ENCODE data around the gene BTG3.

GRCh38 chr21:17616831-17617230 is 4.1 kb upstream of the BTG3 start:
- TF ChIP-seq, protein P1, sequence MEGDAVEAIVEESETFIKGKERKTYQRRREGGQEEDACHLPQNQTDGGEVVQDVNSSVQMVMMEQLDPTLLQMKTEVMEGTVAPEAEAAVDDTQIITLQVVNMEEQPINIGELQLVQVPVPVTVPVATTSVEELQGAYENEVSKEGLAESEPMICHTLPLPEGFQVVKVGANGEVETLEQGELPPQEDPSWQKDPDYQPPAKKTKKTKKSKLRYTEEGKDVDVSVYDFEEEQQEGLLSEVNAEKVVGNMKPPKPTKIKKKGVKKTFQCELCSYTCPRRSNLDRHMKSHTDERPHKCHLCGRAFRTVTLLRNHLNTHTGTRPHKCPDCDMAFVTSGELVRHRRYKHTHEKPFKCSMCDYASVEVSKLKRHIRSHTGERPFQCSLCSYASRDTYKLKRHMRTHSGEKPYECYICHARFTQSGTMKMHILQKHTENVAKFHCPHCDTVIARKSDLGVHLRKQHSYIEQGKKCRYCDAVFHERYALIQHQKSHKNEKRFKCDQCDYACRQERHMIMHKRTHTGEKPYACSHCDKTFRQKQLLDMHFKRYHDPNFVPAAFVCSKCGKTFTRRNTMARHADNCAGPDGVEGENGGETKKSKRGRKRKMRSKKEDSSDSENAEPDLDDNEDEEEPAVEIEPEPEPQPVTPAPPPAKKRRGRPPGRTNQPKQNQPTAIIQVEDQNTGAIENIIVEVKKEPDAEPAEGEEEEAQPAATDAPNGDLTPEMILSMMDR (IDR thresholded peaks at IDR 0.05; ENCODE audit: insufficient read depth, low read depth, low read length) = no peak
- TF ChIP-seq EZH2 (IDR thresholded peaks at IDR 0.05; ENCODE audit: insufficient read depth, low read length) = no peak
